Neural cell (in vitro differentiated cells): ENCODE results near the gene C17orf113. TPM values are rescaled to one million over a fixed set of nuclear protein-coding genes. Genes with fewer than 3 reads are reported as not detected.

Experiments used
- H2AFZ ChIP-seq: fragments of 200-600, 300-800 bp; sonication (generic), shearing (Covaris generic); 2 replicates; pipeline ENCODE4 v1.6.0; 2014; ENCODE audit warnings: low read depth, mild to moderate bottlenecking, antibody characterized with exemption, low read length, moderate library complexity
- H3F3A ChIP-seq: fragments of 200-600 bp; shearing (Covaris generic); 2 replicates; pipeline ENCODE4 v1.6.1; 2016; ENCODE audit warnings: mild to moderate bottlenecking, moderate library complexity, mixed read lengths, antibody characterized with exemption, low read length; ENCODE audit not compliant: insufficient read depth, poor library complexity, severe bottlenecking
- H3K27ac ChIP-seq: fragments of 200-600, 300-800 bp; sonication (generic), shearing (Covaris generic); 2 replicates; pipeline ENCODE4 v1.5.1; 2014; ENCODE audit warnings: mild to moderate bottlenecking, low read length, moderate library complexity
- H3K27me3 ChIP-seq: fragments of 300-800, 200-600 bp; sonication (generic), shearing (Covaris generic); 2 replicates; pipeline ENCODE4 v1.6.0; 2014; ENCODE audit warnings: mild to moderate bottlenecking, low read depth, low read length, moderate library complexity; ENCODE audit not compliant: insufficient read depth
- H3K36me3 ChIP-seq: fragments of 300-800, 200-600 bp; sonication (generic), shearing (Covaris generic); 2 replicates; pipeline ENCODE4 v1.5.1; 2014; ENCODE audit warnings: mild to moderate bottlenecking, antibody characterized with exemption, low read length, moderate library complexity; ENCODE audit not compliant: insufficient read depth
- H3K4me2 ChIP-seq: fragments of 300-800, 200-600 bp; sonication (generic), shearing (Covaris generic); 2 replicates; pipeline ENCODE4 v1.6.0; 2014; ENCODE audit warnings: mild to moderate bottlenecking, low read length
- H3K4me3 ChIP-seq: fragments of 300-800, 200-600 bp; sonication (generic), shearing (Covaris generic); 2 replicates; pipeline ENCODE4 v1.5.1; 2014; ENCODE audit warnings: mild to moderate bottlenecking, low read length, moderate library complexity
- H3K79me2 ChIP-seq: fragments of 200-600 bp; shearing (Covaris generic); replicated peaks from 2 replicates; pipeline ENCODE4 v1.6.0; 2014; ENCODE audit warnings: mild to moderate bottlenecking, low read length, moderate library complexity; ENCODE audit not compliant: insufficient read depth
- H3K9ac ChIP-seq: fragments of 300-800, 200-600 bp; sonication (generic), shearing (Covaris generic); 2 replicates; pipeline ENCODE4 v1.6.1; 2016; ENCODE audit warnings: mild to moderate bottlenecking, low read length, mixed read lengths
- H3K9me2 ChIP-seq: fragments of 200-600 bp; shearing (Covaris generic); 2 replicates; pipeline ENCODE4 v1.6.1; 2016; ENCODE audit warnings: mild to moderate bottlenecking, low read length, mixed read lengths; ENCODE audit not compliant: insufficient read depth
- H3K9me3 ChIP-seq: fragments of 200-600, 300-800 bp; sonication (generic), shearing (Covaris generic); 2 replicates; pipeline ENCODE4 v1.6.1; 2016; ENCODE audit warnings: mild to moderate bottlenecking, mixed run types, low read length, moderate library complexity, mixed read lengths
- H4K20me1 ChIP-seq: fragments of 200-600 bp; shearing (Covaris generic); 2 replicates; pipeline ENCODE4 v1.6.1; 2016; ENCODE audit warnings: mild to moderate bottlenecking, mixed run types; ENCODE audit not compliant: insufficient read depth
- CTCF ChIP-seq: fragments of 450-650 bp; IDR thresholded peaks from 2 replicates; pipeline ENCODE4 v1.5.1; 2014; ENCODE audit warnings: antibody characterized with exemption, mild to moderate bottlenecking, moderate library complexity; ENCODE audit not compliant: poor library complexity, severe bottlenecking
- EP300 ChIP-seq: fragments of 450-650 bp; conservative IDR thresholded peaks from 2 replicates; pipeline ENCODE4 v1.6.1; 2014; ENCODE audit warnings: antibody characterized with exemption, mild to moderate bottlenecking, moderate library complexity; ENCODE audit not compliant: poor library complexity, severe bottlenecking
- EZH2 ChIP-seq: fragments of 200-600, 300-800 bp; shearing (Covaris generic), sonication (generic); IDR thresholded peaks from 2 replicates; pipeline ENCODE4 v1.6.1; 2014; ENCODE audit warnings: antibody characterized with exemption, low read length, borderline replicate concordance, mild to moderate bottlenecking; ENCODE audit not compliant: insufficient read depth, poor library complexity, severe bottlenecking
- MXI1 ChIP-seq: fragments of 450-650 bp; conservative IDR thresholded peaks from 2 replicates; pipeline ENCODE4 v1.6.1; 2014; ENCODE audit warnings: antibody characterized with exemption, mild to moderate bottlenecking; ENCODE audit not compliant: poor library complexity, severe bottlenecking
- POLR2AphosphoS5 ChIP-seq: IDR thresholded peaks from 2 replicates; pipeline ENCODE4 v1.6.1; 2012
- RAD21 ChIP-seq: fragments of 450-650 bp; conservative IDR thresholded peaks from 2 replicates; pipeline ENCODE4 v1.6.1; 2014; ENCODE audit warnings: antibody characterized with exemption, mild to moderate bottlenecking, moderate library complexity
- REST ChIP-seq: IDR thresholded peaks from 2 replicates; pipeline ENCODE4 v1.6.1; 2012; ENCODE audit warnings: borderline replicate concordance
- SMC3 ChIP-seq: fragments of 450-650 bp; conservative IDR thresholded peaks from 2 replicates; pipeline ENCODE4 v1.6.1; 2014; ENCODE audit warnings: antibody characterized with exemption, mild to moderate bottlenecking, moderate library complexity; ENCODE audit not compliant: poor library complexity
- TAF1 ChIP-seq: IDR thresholded peaks from 2 replicates; pipeline ENCODE4 v1.6.1; 2012; ENCODE audit warnings: low read depth
- polyA plus RNA-seq: library from polyadenylated mRNA; depleted of rRNA; stranded (reverse); fragments of >200 nt; gene quantifications from 2 replicates; pipeline ENCODE4 v1.2.3, GENCODE V29; 2014

C17orf113 gene
- polyA plus RNA-seq, 1 donor from 2014 or later = 5.2 TPM

- Histone ChIP-seq H3K79me2 (peaks cover 8% of the 10 kb centered on the region), H3K36me3 (peaks cover 10% of the 10 kb centered on the region), H3K4me2 (no peak overlapping the region), H3F3A (no peaks in the 10 kb centered on the region), H3K9ac (no peak overlapping the region), H2AFZ (no peak overlapping the region), H3K27me3 (no peaks in the 10 kb centered on the region), H3K9me2 (no peaks in the 10 kb centered on the region), H3K27ac (no peak overlapping the region), H3K4me3 (no peak overlapping the region), H4K20me1 (no peaks in the 10 kb centered on the region), H3K9me3 (no peaks in the 10 kb centered on the region)
- TF ChIP-seq TAF1 = no peak
- TF ChIP-seq CTCF = no peak
- TF ChIP-seq POLR2AphosphoS5 = no peak
- no peak for TF ChIP-seq RAD21
- TF ChIP-seq EZH2 = no peak
- TF ChIP-seq SMC3 = no peak
- TF ChIP-seq EP300 = no peak
- TF ChIP-seq REST = no peak
- TF ChIP-seq MXI1 = no peak
These were observed 49.8 kb downstream of the C17orf113 start for GRCh38 chr17:42000413-42001133.

- no peak overlapping the region for H3K4me3 ChIP-seq
- no peaks in the 10 kb centered on the region for H4K20me1 ChIP-seq
- H3K9me3 ChIP-seq = no peaks in the 10 kb centered on the region
- H3K9me2 ChIP-seq = no peaks in the 10 kb centered on the region
- peaks cover 16% of the 10 kb centered on the region for H3K36me3 ChIP-seq
- H3K27ac ChIP-seq = no peak overlapping the region
- H3K4me2 ChIP-seq = no peak overlapping the region
- no peaks in the 10 kb centered on the region for H3F3A ChIP-seq
- no peak overlapping the region for H3K9ac ChIP-seq
- TF ChIP-seq CTCF (no peak), EP300 (no peak), EZH2 (no peak), TAF1 (no peak), POLR2AphosphoS5 (no peak), REST (no peak)
- peaks cover 8% of the 10 kb centered on the region for H3K79me2 ChIP-seq
- no peaks in the 10 kb centered on the region for H3K27me3 ChIP-seq
- no peak overlapping the region for H2AFZ ChIP-seq
These were observed 51.9 kb downstream of the C17orf113 start for GRCh38 chr17:41998497-41998896.
